Spleen (tissue), 7 donors: ENCODE results near the gene HK3.

Experiments used
- CTCF ChIP-seq, 11 experiments: fragments of 200-600 bp in 7 of 11; fragments of 450-650 bp in 4 of 11; sonication (generic) in 4 of 11; IDR thresholded peaks in 8 of 11; conservative IDR thresholded peaks in 3 of 11; 1 replicate in 7 of 11; 2 replicates in 4 of 11; pipeline versions ENCODE4 v1.4.0 to v1.8.0; 2016 to 2021; ENCODE audit warnings: antibody characterized with exemption in 11 of 11, inconsistent platforms in 4 of 11, mild to moderate bottlenecking in 1 of 11
- POLR2A ChIP-seq, 3 donors: fragments of 450-650 bp; IDR thresholded peaks; one replicate each; pipeline ENCODE4 v1.5.1; 2017; ENCODE audit warnings: antibody characterized with exemption in 3 of 3, mild to moderate bottlenecking in 1 of 3
- POLR2AphosphoS5 ChIP-seq, 3 donors: sonication (generic); formaldehyde crosslinking; IDR thresholded peaks; one replicate each; pipeline ENCODE4 v1.5.1; 2017; ENCODE audit warnings: antibody characterized with exemption in 3 of 3
- donor health status: DM: no; HTN: no; CAD: no; lungs with moderate emphysema.
- donor health status: DM: no; HTN: no; CAD: no.
- donor health status: DM: no; HTN: no; CAD: no.

- TF ChIP-seq POLR2A (IDR thresholded peaks at IDR 0.05) = no peak
- TF ChIP-seq CTCF (IDR thresholded peaks at IDR 0.05 in 8 of 11, conservative IDR thresholded peaks at IDR 0.05 in 3 of 11) = no peak
- TF ChIP-seq POLR2AphosphoS5 (IDR thresholded peaks at IDR 0.05) = no peak
These were observed 47.1 kb downstream of the HK3 start for GRCh38 chr5:176851871-176852658.
